Sigmoid colon (tissue), 4 donors: ENCODE data around the gene VSTM4.

Source experiments
- CTCF ChIP-seq, 4 experiments: fragments of 450-650 bp in 3 of 4; fragments of 200-600 bp in 1 of 4; IDR thresholded peaks; one replicate each; pipeline ENCODE4 v1.5.1; 2016 to 2019; ENCODE audit warnings: antibody characterized with exemption in 4 of 4, mild to moderate bottlenecking in 3 of 4, moderate library complexity in 2 of 4
- EP300 ChIP-seq, 4 donors: sonication (generic); formaldehyde crosslinking; IDR thresholded peaks; one replicate each; pipeline ENCODE4 v1.6.1; 2017; ENCODE audit warnings: antibody characterized with exemption in 4 of 4
- POLR2A ChIP-seq, 2 donors: fragments of 450-650 bp; IDR thresholded peaks; one replicate each; pipeline ENCODE4 v1.6.1; 2016; ENCODE audit warnings: antibody characterized with exemption in 2 of 2, mild to moderate bottlenecking in 2 of 2, moderate library complexity in 2 of 2
- POLR2AphosphoS5 ChIP-seq, 4 donors: sonication (generic); formaldehyde crosslinking; IDR thresholded peaks; one replicate each; pipeline ENCODE4 v1.6.1; 2017; ENCODE audit warnings: antibody characterized with exemption in 4 of 4

- TF ChIP-seq CTCF (IDR thresholded peaks at IDR 0.05) (no peak), POLR2A (IDR thresholded peaks at IDR 0.05) (no peak), POLR2AphosphoS5 (IDR thresholded peaks at IDR 0.05) (no peak), EP300 (IDR thresholded peaks at IDR 0.05) (no peak)
Observed at GRCh38 chr10:49080965-49081364, 34.4 kb downstream of the VSTM4 start.
